Colon (tissue), 2 donors: ENCODE data around the gene SMNDC1.

Source experiments
- FAIRE-seq: peaks from 2 replicates; lab custom pipeline; 2012; peaks lifted over from hg19 to GRCh38; lab: Jason Lieb, UNC
- donor health status: control.
- donor health status: control.

The SMNDC1 gene

DNA sequence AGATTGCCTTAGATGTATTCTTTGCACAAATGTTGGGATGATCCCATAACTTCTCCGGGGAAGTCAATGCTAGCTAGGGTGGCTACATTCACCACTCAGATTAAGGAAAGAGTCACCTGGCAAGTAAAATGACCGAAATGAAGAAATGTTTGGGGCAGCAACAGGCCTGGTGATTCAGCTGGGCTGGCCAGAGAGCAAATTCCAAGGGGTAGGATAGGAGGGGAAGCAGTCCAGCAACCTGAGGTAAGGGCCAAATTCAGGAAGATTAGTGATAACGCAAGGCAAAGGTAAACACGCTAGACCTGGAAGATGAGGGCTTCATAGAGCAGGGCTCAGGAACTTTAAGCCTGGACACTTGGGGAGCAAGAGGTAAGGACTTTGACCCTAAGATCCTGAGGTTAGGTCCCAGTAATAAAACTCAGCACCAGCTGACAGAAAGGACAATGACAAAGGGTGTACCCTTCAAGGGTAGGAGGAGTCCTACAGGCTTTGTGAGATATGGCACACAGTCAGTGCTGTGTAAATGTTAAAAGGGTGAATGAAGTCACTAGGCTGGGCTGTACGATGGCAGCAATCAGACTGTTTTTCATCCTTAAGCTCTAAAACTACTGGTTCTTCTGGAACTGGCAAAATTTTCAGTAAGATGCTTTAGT, 22.7 kb upstream of the SMNDC1 start:
- no peak for FAIRE-seq

DNA sequence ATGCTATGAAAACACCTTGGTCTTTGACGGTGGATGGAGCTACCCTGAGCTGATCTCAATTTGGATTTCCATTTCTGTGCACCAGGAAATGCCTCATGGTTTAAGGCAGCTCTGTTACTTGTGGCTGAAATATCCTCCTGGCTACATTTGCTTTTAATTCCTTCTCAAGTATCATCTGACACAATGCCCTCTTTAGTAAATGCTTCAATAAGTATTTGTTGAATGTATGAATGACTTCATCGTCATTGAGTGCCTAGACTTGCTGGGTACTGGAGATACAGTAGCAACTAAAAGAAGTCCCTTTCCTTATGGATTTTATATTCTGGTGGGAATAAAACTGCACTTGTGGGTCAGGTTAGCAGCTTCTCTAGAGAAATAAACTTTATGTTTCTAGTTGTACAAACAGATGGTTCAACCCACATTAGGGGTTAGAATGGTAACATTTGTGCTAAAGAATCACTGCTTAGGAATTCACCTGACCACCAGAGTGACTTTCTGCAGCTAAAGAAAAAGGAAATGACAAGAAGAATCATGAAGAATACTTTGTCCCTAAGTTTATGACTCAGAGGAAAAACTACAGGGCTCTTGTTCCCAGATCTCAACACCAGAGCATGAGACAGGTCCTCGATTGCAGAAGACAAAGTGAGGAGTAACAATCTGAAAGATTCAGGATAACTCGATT, 21.8 kb upstream of the SMNDC1 start:
- FAIRE-seq: no peak

DNA sequence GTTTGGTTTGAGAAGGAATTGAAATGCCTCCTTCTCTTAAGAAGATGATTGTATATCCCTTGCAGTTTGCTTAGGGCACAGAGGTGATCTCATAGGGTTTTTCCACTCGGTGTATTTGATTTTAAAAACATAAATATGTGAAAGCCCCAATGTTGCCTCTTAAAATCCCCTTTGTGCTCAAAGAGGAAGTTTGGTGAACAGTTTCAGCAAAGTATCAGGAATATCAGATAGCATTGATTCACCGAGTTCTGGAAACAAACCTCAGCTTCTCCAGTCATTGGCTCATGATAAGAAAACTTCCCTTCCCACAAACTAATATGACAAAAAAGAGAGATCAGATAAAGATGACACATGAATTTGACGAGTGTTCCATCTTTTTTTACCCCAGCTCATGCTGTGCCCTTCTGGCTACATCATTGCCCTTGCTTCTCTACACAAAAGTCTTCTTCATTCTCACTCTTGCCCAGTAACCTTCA, 20.1 kb upstream of the SMNDC1 start:
- no peak for FAIRE-seq

DNA sequence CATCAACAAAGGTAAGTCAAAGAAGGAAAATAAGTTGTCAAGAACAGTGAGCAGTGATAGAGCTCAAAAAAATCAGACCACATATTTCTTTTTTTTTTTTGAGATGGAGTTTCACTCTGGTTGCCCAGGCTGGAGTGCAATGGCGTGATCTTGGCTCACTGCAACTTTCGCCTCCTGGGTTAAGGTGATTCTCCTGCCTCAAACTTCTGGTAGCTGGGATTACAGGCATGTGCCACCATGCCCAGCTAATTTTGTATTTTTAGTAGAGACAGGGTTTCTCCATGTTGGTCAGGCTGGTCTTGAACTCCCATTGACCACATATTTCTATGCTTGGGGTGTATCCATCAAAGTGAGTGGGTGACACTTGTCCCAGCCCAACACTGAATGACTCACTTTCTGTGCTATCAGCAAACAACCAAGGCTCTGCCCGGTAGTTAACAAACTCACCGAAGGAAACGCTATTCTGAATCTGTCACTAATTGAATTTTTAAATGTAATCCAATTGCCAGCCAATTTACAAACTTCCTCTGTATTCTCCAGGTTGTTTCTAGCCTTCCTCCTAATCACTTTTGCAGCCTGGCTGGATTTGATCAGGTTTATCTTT, 19.6 kb upstream of the SMNDC1 start:
- no peak for FAIRE-seq

DNA sequence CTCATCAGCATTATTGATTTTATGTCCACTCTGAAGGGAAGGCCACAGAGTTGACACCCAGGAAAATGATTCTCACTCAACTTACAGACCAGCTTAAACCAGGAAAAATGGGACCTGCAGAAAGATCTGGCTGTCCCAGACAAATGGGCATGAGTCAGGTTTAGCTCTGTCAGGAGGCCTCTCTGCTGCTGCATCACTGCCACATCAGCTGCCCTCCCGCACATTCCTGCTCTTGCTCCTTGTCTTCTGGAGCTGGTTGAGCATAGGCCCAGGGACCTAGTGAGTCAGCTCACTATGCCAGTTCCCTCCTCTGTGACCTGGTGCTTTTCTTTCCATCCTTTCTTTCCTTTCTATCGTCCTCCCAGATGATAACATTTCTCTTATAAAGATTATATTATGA, 18.8 kb upstream of the SMNDC1 start:
- no peak for FAIRE-seq

DNA sequence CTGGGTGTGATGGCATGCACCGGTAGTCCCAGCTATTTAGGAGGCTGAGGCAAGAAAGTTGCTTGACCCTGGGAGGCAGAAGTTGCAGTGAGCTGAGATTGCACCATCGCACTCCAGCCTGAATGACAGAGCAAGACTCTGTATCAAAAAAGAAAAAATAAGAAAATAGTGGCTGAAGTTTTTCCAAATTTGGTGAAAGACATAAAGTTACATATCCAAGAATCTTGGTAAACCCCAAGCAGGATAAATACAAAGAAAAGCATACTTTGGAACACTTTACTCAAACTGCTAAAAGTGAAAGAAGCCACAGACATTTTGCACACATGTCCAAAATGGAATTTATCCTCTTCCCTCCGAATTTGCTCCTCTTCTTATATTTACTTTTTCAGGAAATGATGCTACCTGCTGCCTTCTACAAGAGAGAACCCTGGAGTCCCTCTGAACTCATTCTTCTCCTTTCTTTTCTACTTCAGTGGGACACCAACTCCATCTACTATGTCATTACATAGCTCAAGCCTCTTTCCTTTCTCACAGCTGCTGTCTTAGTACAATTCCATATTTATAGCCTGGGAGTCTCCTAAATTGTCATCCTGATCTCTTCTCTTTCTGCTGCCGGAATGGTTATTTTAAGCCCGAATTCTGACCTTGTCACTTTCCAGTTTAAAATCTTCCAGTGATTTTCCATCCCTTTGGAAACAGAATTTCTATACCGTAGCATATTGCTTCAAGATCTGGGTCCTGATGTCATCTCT, 17.3 kb upstream of the SMNDC1 start:
- FAIRE-seq: no peak

DNA sequence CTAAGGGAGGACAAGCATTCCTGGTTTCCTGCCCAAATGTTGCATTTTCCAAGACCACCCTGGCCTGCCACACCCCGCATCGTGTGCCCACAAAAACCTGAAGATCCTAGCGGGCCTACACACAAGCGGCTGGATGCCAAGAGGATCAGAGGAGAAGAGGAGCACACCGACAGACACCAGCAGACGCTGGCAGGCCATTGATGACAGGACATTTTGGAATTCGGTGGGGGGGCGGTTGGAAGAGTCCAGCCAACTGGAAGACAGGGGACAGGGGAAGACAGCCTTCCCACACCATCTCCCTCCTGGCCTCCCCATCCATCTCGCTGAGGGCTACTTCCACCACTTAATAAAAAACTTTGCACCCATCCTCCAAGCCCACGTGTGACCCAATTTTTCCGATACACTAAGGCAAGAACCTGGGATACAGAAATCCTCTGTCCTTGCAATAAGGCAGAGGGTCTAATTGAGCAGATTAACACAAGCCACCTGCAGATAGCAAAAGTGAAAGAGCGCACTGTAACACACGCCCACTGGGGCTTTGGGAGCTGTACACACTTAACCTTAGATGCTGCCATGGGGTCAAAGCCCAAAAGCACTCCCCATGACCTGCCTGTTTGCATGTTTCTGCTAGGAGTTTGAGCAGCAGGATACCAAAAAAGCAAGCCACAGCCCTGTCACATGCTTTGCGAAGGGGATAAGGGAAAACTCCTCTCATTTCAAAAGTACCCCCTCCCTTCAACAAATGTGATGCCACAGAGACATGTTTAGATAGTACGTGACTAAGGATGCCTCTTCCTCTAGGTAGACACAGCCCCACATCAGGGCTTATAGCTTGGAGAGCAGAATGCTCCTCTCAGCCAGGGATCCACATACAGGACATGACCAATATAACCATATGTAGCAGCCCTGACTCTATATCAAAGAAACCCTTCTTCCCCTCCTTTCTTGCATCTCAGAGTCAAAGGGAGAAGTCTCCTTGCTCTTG, 13.4 kb upstream of the SMNDC1 start:
- FAIRE-seq: no peak

DNA sequence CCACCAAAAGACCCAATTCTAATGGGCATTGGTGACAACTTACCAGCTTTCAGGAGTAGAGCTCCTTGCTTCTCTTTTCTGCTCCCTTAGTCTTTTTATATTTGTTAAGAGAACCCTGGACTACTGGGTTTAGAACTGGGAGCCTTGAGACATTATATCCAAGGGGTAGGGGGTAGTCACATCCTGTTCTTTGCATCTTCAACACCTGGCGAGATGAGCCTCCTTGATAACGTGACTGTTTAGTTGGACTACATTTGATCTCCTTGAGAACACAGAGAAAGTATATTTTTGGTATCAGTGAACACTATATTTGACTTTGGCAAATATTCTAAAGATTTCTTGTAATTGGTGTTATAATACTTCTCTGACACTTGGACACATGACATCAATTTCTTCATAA, 9.0 kb upstream of the SMNDC1 start:
- FAIRE-seq: no peak

DNA sequence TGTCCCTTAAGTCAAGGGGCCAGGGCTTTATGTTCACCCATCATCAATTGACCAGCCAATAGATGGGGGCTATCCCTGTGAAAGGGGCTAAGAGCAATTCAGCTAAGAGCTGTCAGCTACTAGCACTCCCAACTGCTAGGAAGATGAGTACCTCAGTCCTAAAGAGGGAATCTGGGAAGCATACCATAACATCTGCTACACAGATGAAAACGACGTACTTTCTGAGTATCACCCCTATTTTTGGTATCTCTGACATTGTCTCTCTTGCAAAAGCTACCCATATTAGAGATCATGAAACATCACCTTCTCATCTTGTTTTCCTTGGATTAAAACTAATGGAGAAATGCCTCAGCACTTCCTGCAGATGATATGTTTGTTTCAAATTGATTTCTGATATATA, 7.5 kb upstream of the SMNDC1 start:
- FAIRE-seq: no peak

DNA sequence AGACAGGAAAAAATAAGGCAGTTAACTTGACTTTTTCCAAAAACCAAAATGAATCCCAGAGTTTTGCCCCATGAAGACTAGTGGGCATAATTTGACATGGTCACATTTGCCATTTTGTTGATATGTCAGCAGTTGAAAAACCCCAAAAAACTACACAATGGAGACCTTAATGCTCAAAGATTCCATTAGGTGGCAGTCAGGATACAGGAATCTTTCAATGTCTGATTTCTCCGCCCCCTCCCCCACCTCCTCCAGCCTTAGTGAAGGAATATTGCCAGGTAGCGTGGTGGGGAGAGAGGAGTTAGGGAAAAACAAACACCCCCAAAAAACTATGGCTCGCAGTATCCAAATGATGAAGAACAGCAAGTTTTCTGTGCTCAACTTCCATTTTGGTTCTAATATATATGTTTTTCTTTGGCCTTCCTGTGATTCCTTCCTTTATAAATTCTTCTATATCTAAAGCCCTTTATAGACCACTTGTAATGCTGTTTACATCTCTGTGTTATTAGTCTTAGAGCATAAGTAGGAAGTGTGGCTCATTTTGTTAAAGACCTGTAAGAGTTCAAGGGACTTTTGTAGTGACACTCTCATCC, 6.7 kb upstream of the SMNDC1 start:
- peak; percentile 78 for FAIRE-seq

DNA sequence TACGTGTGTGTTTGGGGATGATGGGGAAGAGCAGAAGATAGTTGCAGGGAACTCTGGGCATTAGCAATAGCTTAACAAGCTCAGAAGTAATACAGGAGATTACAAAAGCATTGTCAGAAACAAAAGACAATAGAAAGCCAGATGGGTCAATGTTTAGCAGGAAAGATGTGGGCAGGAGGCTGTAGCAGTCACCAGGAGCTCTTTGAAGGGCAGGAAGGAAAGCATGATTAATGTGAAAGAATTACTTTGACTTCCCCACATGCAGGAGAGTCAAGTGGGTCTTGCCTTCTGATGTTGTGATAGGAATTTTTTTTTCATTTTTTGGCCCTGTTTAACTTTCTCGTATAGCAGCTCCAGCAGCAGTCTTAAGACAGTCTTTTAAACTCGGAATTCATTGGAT, 6.0 kb upstream of the SMNDC1 start:
- FAIRE-seq: no peak

DNA sequence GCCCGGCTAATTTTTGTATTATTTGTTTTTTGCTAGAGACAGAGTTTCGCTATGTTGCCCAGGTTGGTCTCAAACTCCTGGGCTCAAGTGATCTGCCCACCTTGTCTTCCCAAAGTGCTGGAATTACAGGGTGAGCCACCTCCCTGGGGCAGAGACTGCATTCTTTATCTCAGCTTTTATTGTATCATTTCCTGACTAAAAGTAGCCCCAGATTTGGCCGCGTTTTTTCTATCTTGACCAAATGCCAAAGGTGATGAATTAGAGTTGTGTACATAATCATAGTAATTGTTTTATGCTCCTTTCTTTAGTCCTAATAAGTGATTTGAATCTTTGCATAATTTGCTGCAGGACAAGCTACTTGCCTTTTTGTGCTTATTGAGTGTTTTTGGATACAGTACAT, 3.1 kb upstream of the SMNDC1 start:
- FAIRE-seq: no peak

DNA sequence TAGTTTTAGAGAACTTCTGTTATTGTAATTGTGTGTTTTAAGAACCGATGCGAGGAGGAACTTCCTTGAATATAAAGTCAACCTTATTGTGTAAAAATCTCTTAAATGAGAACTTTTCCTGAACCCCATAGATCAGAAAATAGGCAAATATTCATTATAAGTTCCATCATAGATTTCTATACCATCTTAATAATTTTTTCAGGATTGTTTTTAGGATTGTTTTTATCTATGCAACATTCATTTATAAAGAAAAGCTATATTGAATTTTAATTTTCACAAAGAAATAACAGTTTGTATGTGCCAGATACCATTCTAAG, 1.7 kb upstream of the SMNDC1 start:
- FAIRE-seq: no peak

DNA sequence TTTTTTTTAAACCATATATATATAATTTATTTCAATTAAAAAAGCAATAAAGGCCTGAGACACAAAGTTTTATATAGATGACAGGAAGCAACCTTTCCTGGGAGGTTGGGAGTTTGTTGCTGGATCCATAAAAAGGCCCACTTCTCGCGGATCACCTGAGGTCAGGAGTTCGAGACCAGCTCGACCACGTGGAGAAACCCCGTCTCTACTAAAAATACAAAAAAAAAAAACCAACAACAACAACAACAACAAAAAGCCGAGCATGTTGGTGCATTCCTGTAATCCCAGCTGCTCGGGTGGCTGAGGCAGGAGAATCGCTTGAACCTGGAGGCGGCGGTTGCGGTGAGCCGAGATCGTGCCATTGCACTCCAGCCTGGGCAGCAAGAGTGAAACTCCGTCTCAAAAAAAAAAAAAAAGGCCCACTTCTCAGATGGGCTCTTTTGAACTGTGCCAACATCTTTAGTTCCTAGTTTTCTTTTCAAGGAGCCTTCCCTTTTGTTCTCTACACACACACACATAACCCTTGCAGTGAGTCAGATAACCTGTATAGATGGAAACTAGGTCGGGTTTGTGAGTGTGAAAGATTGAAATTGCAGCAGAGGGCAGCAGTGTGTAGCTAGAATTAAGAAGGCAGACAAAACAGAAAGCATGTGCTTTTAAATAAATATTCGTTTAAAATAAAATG, 1.2 kb upstream of the SMNDC1 start:
- peak; percentile 10 for FAIRE-seq

DNA sequence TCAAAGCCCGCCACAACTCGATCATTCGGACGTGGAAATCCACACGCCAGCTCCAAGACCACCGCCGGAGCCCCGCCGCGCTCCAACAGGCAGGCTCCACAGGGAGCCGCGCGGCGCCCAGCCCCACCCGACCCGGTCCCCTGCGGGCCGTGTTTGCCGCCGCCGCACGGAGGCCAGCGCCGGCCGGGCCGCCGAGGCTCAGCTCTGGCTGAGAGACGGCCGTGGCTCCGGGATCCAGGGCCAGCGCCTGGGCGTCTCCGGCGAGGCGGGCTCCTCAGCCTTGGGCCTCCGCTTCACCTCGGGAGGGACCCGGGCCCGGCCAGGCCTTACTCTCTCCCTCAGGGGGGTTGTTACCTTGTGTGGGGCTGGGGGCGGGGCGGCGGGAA, 333 bp downstream of the SMNDC1 start:
- no peak for FAIRE-seq

DNA sequence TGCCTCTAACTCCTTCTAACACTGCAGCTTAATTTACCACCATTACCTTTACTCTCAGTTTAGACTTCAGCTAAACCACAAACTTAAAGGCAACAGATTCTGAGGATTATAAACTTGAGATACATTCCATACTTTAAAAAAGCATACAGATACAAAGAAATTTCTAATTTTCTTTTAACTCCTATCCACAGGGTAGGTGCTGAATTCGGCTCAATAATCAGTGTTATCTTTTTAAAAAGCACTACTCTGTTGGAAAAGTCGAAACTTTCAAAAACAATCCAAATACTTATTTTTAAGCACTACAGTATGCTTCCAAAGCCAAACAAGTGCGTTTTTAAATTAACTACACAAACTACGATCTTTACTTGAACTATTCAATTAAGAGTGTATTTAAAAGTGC, 1.0 kb downstream of the SMNDC1 start:
- FAIRE-seq: no peak

DNA sequence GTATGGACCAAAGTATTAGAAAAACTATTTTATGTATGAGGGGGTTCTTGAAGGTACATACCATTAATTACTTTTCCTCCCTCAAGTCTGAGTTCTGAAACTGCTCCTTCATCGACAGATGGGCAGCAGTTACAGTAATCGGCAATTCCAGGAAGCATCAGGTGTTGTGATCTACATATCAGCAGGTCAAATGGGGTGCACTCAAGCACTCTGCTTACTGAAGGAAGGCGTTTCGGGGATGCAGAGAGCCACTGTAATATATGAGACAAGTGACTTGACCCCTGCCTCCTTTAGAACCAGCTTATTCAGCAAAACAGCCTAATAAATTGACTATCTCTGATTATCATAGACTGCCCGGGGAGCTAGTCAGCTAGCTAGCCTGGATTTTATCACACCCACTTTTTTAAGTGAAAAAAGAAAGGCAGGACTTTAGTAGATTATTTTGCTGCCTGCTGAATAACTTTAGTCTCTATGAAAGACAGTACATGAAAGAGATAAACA, 4.2 kb downstream of the SMNDC1 start:
- no peak for FAIRE-seq

DNA sequence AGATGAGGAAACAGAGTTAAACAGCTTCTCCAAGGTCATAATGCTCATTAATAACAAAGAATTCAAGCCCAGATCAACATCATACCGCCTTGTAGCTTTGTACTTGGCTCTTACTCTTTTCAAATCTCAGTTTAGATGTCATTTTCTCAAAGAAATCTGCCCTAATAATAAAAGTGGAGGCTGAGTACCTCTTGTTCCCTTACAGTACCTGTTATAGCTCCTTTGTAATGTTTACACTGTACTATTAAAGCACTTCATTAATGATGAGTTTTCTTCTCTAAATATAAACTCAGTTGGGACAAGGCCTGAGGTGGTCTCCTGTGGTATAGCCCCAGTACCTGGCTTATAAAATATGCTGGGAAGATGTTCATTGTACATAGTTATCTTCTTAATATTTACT, 7.8 kb downstream of the SMNDC1 start:
- no peak for FAIRE-seq

DNA sequence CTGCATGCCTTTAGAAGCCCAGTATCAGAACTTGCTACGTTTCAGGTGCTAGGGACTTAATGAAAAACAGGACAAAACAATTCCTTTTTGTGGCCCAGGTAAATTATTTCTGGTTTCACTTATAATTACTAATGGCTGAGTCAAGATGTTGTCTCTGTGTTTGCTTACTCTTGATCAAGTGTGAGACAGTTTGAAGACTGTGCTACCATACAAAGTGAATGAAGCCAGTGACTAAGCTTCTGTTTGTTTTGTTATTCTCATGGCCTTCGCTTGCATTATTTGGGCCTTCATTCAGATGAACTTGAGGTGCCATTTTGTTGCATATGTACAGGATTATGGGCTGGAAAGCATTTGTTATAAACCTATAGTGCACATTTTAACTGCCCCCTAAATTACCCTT, 17.9 kb downstream of the SMNDC1 start:
- no peak for FAIRE-seq

DNA sequence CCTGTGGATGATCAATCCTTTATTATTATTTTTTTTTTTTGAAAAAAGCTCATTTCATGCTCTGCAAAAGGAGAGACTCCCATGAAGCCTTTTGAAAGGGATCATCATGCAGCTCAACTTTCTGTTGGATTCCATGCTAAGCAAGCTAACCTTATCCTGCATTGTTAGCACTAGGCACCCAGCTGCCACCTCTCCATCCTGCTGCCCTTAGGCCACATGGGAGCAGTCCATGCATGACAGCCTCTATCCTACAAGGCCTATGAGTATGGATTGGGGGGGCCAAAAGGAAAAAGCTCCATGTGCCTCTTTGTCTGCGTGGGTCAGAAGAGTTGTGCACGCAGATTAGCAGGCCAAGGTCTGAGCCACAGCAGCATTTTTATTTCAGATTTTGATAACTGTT, 19.2 kb downstream of the SMNDC1 start:
- no peak for FAIRE-seq

DNA sequence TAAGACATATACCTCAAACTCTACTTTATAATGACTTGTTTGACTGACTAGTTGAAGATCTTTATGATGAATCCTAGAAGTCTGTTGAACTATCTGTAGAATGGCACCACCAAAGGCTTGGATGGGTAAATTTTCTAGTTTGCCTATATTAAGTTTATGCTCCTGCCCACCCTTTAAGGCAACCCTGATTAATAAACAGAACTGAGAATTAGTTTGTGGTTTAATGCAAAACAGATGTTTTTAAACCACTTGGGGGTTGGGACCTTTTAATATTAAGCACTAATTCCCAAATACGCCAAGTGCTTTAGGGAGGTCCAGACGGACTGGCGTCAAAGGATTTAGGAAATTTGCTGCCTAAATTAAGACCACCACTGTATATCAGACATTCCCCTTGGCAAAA, 20.5 kb downstream of the SMNDC1 start:
- no peak for FAIRE-seq
